ENCODE data around the gene PDIA5. TPM values are rescaled to one million over a fixed set of nuclear protein-coding genes. Genes with fewer than 3 reads are reported as not detected.
"Not testable (repeated sequence)": the region's sequence is repeated elsewhere in the genome, so short reads cannot be mapped to it uniquely, and the experiment has no call there.

The PDIA5 gene
- total RNA-seq, 3 donors from 2014 or later (not counting 1 experiment from before 2014, with no cell fraction given) = 0.59 to 3.3 (median 0.63) TPM

DNA sequence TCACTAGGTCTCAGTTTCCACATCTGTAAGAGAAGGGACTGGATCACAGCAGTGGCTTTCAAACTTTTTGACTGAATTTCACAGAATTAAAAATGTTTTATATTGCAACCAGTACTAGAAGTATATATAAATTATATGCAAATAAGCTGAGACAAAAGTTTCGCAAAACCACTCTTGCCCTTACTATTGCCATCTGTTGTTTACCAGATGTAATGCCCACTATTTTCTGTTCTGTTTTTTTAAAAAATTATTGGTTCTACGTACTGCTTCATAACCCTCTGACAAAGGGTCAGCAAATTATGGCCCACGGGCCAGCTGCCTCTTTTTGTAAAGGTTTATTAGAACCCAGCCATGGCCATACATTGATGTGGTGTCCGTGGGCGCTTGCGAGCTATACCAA is 44.8 kb downstream of the PDIA5 start:
- Histone ChIP-seq H3K4me3 (ENCODE audit: low read length) (no peak overlapping the region), H3K4me1 (ENCODE audit: control insufficient read depth, insufficient read depth, low read length) (no peaks in the 10 kb centered on the region), H3K27me3 (ENCODE audit: control insufficient read depth, insufficient read depth, low read length) (no peaks in the 10 kb centered on the region), H3K27ac (ENCODE audit: low read length) (no peak overlapping the region), H3K9me3 (ENCODE audit: control insufficient read depth, insufficient read depth, low read length) (no peaks in the 10 kb centered on the region), H3K36me3 (ENCODE audit: control insufficient read depth, insufficient read depth, low read length) (no peaks in the 10 kb centered on the region)
- Mint-ChIP-seq H3K36me3 (no peaks in the 10 kb centered on the region), H3K9me3 (no peaks in the 10 kb centered on the region), H3K27ac (no peak overlapping the region), H3K27me3 (ENCODE audit: low read depth in 2 of 2) (peaks cover 0 to 4% of the 10 kb centered on the region in 2 donors), H3K4me3 (no peak overlapping the region), H3K4me1 (peaks cover 0 to 19% of the 10 kb centered on the region in 2 donors)
- ATAC-seq (no peak), DNase-seq (no peak)
- TF ChIP-seq, protein P1, sequence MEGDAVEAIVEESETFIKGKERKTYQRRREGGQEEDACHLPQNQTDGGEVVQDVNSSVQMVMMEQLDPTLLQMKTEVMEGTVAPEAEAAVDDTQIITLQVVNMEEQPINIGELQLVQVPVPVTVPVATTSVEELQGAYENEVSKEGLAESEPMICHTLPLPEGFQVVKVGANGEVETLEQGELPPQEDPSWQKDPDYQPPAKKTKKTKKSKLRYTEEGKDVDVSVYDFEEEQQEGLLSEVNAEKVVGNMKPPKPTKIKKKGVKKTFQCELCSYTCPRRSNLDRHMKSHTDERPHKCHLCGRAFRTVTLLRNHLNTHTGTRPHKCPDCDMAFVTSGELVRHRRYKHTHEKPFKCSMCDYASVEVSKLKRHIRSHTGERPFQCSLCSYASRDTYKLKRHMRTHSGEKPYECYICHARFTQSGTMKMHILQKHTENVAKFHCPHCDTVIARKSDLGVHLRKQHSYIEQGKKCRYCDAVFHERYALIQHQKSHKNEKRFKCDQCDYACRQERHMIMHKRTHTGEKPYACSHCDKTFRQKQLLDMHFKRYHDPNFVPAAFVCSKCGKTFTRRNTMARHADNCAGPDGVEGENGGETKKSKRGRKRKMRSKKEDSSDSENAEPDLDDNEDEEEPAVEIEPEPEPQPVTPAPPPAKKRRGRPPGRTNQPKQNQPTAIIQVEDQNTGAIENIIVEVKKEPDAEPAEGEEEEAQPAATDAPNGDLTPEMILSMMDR (IDR thresholded peaks at IDR 0.05) = no peak
- WGBS (ENCODE audit: insufficient coverage) = 84% methylated on average over 6 of the region's 6 CpGs
- intact Hi-C loops (cut with micrococcal nuclease) = no loop called here

DNA sequence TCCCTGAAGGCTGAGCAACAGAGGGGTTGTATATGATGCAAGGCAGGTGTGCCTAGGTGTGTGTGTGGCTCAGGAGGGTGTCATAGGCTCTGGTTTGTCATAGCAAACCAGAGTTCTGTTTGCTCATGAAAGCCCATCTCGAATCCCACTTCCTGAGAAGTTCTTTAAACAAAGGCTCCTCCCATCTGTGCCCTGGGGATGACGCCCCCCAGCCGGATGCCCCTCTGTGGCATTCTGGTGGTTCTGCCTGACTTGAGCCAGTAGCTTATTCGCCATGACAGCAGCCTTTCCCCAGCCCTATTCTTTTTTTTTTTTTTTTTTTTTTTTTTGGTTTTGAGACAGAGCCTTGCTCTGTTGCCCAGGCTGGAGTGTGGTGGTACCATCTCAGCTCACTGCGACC is 45.4 kb downstream of the PDIA5 start:
- Mint-ChIP-seq H3K27ac (no peak overlapping the region), H3K4me1 (peaks cover 0 to 19% of the 10 kb centered on the region in 2 donors), H3K36me3 (no peaks in the 10 kb centered on the region), H3K4me3 (no peak overlapping the region), H3K9me3 (no peaks in the 10 kb centered on the region), H3K27me3 (ENCODE audit: low read depth in 2 of 2) (peaks cover 0 to 4% of the 10 kb centered on the region in 2 donors)
- TF ChIP-seq, protein P1 (IDR thresholded peaks at IDR 0.05) = no peak
- Histone ChIP-seq H3K9me3 (ENCODE audit: control insufficient read depth, insufficient read depth, low read length) (no peaks in the 10 kb centered on the region), H3K4me1 (ENCODE audit: control insufficient read depth, insufficient read depth, low read length) (no peaks in the 10 kb centered on the region), H3K36me3 (ENCODE audit: control insufficient read depth, insufficient read depth, low read length) (no peaks in the 10 kb centered on the region), H3K27ac (ENCODE audit: low read length) (no peak overlapping the region), H3K4me3 (ENCODE audit: low read length) (no peak overlapping the region), H3K27me3 (ENCODE audit: control insufficient read depth, insufficient read depth, low read length) (no peaks in the 10 kb centered on the region)
- ATAC-seq (no peak), DNase-seq (no peak)
- 50% methylated on average over 4 of the region's 5 CpGs for WGBS (ENCODE audit: insufficient coverage)
- intact Hi-C loops (cut with micrococcal nuclease) = no loop called here

DNA sequence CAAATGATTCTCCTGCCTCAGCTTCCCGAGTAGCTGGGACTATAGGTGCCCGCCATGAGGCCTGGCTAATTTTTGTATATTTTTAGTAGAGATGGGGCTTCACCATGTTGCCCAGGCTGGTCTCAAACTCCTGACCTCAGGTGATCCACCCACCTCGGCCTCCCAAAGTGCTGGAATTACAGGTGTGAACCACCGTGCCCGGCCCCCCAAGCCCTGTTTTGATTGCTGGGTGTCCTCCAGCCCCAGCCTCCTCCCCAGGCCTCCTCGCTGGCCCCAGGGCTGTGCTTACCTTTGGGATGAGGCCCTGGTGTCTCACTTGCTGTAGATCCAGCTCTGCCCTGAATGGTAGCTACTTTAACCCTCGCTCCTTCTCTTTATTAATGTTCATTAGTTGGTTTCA is 45.8 kb downstream of the PDIA5 start:
- H3K9me3 Mint-ChIP-seq; H3K36me3 ChIP-seq (ENCODE audit: control insufficient read depth, insufficient read depth, low read length); H3K4me1 ChIP-seq (ENCODE audit: control insufficient read depth, insufficient read depth, low read length); ATAC-seq; H3K9me3 ChIP-seq (ENCODE audit: control insufficient read depth, insufficient read depth, low read length); DNase-seq; H3K36me3 Mint-ChIP-seq; H3K27ac Mint-ChIP-seq; H3K27ac ChIP-seq (ENCODE audit: low read length); H3K27me3 Mint-ChIP-seq (ENCODE audit: low read depth in 2 of 2); H3K4me3 Mint-ChIP-seq; H3K4me3 ChIP-seq (ENCODE audit: low read length); intact Hi-C loops (cut with micrococcal nuclease); H3K27me3 ChIP-seq (ENCODE audit: control insufficient read depth, insufficient read depth, low read length): not testable (repeated sequence)
- H3K4me1 Mint-ChIP-seq = peaks cover 0 to 19% of the 10 kb centered on the region in 2 donors
- 89% methylated on average over 7 of the region's 7 CpGs for WGBS (ENCODE audit: insufficient coverage)

DNA sequence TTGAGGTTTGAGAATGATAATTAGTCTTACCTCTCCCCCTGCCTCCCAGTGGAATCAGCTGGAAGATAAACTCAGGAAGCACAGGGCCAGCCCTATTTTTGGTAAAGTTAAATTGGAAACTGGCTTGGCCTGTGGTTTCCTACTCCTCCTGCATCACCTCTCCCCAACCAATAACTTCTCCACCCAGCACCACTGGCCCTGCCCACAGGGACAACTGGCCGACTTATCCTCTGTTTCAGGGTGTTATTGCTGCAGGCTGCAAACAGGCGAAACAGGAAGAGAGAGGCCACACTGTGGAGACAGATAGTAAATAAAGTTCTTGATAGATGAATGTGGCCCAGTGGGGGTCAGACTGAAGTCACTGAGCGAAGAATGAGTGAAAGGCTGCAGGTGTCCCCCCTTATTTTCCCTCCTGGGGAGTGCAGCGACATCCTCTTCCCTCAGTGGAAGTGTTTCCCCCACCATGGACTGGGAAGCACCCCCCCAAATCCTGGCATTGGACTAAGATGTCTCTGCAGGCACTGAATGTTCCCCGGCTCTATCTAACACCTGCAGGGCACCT is 47.1 kb downstream of the PDIA5 start:
- Mint-ChIP-seq H3K4me3 (no peak overlapping the region), H3K27ac (no peak overlapping the region), H3K36me3 (no peaks in the 10 kb centered on the region), H3K27me3 (ENCODE audit: low read depth in 2 of 2) (peaks cover 0 to 4% of the 10 kb centered on the region in 2 donors), H3K4me1 (peaks cover 0 to 19% of the 10 kb centered on the region in 2 donors), H3K9me3 (no peaks in the 10 kb centered on the region)
- H3K9me3 ChIP-seq (ENCODE audit: control insufficient read depth, insufficient read depth, low read length) = no peaks in the 10 kb centered on the region
- WGBS (ENCODE audit: insufficient coverage) = 42% methylated on average over 5 of the region's 5 CpGs
- H3K27ac ChIP-seq (ENCODE audit: low read length) = no peak overlapping the region
- H3K36me3 ChIP-seq (ENCODE audit: control insufficient read depth, insufficient read depth, low read length) = no peaks in the 10 kb centered on the region
- DNase-seq (no peak), ATAC-seq (no peak)
- H3K4me3 ChIP-seq (ENCODE audit: low read length) = no peak overlapping the region
- intact Hi-C loops (cut with micrococcal nuclease) = no loop called here
- H3K4me1 ChIP-seq (ENCODE audit: control insufficient read depth, insufficient read depth, low read length) = no peaks in the 10 kb centered on the region
- TF ChIP-seq, protein P1 (IDR thresholded peaks at IDR 0.05) = no peak
- H3K27me3 ChIP-seq (ENCODE audit: control insufficient read depth, insufficient read depth, low read length) = no peaks in the 10 kb centered on the region

Measured in natural killer cell (primary cell).